ENCODE data around the gene SLC49A4.

SLC49A4 gene

GRCh38 chr3:122907471-122907870 lies 112.6 kb downstream of the SLC49A4 start:
- no peak for DNase-seq (ENCODE audit: low read depth)

- no peak for DNase-seq (ENCODE audit: low read depth)
Measured at GRCh38 chr3:122908251-122908650, 113.4 kb downstream of the SLC49A4 start.

DNA sequence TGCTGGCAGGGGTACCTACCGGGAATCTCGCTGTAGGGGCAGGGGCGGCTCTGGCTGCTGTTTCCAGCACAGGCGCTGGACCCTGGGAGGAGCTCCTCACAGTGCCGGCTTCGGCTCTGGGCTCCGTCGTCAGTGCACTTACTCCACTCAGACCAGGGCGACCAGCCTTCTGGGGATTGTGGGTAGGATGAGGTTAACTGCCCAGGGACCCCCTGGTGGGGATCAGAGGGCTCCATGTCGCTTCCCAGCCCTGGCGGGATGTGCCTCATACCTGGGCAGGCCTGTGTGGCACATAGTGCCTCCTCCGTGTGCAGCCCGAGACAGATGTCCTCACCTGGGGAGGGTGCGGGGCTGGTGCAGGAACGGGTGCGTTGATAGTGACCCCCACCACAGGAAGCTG lies 117.0 kb downstream of the SLC49A4 start:
- no peak for DNase-seq (ENCODE audit: low read depth)

DNA sequence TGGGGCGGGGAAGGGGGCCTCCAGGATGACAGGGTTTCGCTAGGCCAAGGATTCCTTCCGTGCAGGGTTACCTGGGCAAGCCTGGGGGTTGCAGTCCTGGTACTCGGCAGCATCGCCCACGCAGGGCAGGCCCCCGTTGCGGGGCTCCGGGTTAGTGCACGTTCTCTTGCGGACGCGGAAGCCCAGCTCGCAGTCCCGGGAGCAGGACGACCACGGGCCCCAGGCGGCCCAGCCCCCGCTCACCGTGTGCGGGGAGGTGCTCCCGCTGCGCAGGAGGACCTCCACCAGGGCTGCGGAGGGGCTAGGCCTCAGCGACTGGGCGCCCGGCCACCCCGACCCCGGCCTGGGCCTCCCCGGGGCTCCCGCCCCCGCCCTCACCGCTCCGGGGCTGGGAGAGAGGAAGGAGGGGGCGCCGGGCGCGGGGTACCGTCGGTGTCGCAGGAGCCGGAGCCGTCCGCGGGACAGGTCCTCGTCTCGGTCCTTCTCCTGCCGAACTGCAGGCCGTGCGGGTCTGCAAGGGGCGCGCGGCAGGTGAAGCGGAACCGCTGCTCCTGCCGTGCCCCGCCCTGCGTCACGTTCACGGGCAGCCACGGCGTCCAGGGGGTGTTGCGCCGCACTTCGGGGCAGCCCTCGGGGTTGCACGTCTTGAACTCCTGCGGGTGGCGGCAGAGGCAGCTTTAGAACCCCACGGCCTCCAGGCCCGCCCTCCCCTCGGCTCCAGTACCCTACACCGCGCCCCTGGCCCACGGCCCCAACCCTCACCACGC lies 118.1 kb downstream of the SLC49A4 start:
- no peak for DNase-seq (ENCODE audit: low read depth)

DNA sequence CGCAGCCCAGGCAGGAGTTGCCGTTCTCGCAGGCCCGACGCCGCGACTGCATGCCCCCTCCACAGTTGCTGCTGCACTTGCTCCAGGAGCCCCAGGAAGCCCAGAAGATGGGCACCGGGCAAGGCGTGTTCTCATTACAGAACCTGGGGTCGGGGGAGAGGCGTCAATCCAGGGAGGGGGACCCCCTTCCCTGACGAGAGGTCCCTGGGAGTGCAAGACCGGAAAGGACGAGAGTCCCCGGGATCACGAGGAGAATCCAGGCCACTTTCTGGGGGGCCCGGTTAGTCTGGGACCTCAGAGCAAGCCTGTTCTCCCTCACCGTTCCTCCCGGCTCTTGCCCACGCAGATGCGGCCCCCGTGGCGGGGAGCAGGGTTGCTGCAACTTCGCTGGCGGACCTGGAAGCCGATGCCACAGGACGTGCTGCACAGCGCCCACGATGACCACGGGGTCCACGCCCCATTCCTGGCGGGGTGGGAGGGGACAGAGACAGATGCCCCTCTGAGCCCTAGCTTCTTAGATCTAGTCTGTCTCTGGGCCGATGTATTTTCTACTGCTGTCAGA lies 118.8 kb downstream of the SLC49A4 start:
- no peak for DNase-seq (ENCODE audit: low read depth)

DNA sequence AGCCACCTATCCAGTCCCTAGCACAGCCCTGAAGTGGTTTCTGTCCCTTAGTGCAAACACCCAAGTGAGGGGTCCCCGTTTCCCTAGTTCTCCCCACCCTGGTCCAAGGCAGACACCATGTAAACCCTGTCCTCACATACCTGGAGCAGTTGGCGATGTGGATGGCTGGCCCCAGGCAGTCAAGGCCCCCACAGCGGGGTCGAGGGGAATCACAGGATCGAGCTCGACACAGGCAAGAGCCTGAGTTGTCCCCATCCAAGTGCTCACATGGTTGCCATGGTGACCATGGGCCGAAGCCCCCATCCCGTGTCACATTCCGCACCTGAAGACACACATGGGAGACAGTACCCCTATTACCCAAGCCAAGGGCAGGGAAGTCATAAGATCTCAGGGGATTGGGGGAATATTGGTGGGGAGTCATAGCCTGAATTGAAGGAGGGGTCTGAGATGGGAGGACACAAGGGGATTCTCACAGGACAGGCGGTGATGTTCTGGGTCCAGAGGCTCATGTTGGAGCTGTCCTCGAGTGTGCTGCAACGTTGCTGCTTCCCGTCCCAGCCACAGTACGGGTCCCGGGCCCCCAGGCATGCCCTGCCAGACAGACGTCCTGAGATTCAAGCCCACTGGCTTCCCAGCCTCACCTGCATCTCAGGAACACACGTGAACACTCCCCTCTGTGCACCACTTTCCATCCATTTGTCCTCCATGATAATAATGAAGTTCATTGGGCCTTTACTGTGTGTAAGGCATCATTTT lies 120.6 kb downstream of the SLC49A4 start:
- no peak for DNase-seq (ENCODE audit: low read depth)

DNA sequence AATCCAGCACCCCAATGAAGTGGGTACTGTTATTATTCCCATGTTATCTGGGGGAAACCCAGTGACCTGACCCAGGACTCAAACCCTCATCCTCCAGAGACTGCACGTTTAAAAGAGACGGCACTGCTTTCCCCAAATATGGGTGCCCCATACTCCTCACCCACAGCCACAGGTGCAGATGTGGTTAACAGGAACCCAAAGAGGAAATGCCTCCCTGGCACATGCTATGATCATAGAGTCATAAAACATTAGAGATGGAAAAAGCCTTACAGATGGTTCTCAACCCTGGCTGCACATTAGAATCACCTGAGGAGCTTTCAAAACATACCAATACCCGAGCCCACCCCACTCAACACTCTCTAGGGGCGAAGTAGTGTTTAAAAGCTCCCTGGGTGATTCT lies 121.2 kb downstream of the SLC49A4 start:
- DNase-seq (ENCODE audit: low read depth) = no peak

- no peak for DNase-seq (ENCODE audit: low read depth)
Measured at GRCh38 chr3:122916580-122916979, 121.7 kb downstream of the SLC49A4 start.

GRCh38 chr3:122917412-122917811 lies 122.5 kb downstream of the SLC49A4 start:
- DNase-seq (ENCODE audit: low read depth) = no peak

- no peak for DNase-seq (ENCODE audit: low read depth)
Measured at GRCh38 chr3:122918576-122919290, 123.9 kb downstream of the SLC49A4 start.

- DNase-seq (ENCODE audit: low read depth) = no peak
Measured at GRCh38 chr3:122919291-122919610, 124.4 kb downstream of the SLC49A4 start.

- no peak for DNase-seq (ENCODE audit: low read depth)
Measured at GRCh38 chr3:122920986-122921385, 126.1 kb downstream of the SLC49A4 start.

DNA sequence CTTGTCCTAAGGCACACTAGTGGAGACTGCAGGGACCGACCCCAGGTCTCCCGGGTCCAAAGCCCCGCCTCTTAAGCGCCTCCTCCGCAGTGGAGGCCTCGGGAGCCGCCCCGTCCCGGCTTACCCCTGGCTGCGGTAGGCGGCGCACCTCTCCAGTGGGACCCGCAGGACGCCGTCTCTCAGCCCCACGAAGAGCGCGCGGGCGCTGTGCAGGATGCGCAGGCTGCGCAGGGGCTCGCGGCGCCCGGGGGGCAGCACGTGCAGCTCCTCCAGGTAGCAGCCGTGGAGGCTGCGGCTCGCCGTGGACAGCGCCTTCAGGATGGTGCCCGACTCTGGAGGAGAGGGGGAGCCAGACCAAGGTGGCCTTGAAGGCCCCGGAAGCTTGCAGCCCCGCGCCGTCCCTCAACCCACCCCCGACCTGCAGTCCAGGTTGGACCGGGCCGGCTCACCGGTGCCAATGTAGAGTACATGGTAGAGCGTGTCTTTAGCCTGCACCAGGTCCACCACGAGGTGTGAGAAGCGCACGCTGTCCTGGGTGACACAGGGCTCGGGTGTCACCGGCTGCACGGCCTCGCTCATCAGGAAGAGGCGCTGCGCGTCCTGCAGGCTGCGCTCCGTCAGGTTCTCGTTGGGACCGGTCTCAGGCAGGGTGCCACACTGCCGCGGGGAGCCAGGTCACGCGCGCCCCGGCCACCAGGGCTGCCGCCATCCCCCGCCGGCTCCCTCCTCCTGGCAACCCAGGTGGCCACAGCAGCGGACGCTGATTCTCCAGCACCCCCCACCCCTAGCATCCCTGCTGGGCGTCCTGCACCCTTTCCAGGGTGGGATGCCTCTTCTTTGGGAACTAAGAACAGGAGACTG lies 127.2 kb downstream of the SLC49A4 start:
- DNase-seq (ENCODE audit: low read depth) = no peak

GRCh38 chr3:122923611-122924010 lies 128.7 kb downstream of the SLC49A4 start:
- DNase-seq (ENCODE audit: low read depth) = no peak

GRCh38 chr3:122924056-122924455 lies 129.2 kb downstream of the SLC49A4 start:
- DNase-seq (ENCODE audit: low read depth) = no peak

GRCh38 chr3:122925756-122926155 lies 130.9 kb downstream of the SLC49A4 start:
- DNase-seq (ENCODE audit: low read depth) = no peak

DNA sequence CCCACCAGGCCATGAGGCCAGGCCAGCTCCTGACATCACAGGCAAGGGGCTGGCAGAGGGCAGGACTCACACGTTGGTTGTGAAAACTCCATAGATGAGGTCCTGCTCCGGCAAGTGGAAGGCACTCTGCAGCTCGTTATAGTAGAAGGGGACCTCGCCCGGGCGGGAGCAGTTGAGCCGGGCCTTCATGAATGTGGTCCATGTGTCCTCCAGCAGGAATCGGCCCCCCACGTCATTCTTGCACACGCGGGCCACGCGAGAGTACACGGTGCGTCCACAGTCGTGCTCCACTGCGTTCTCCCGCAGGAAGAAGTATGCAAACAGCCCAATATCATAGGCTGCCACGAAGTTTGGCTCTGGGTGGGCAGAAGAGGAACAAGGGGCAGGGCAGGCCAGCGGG lies 131.5 kb downstream of the SLC49A4 start:
- DNase-seq (ENCODE audit: low read depth) = no peak

- no peak for DNase-seq (ENCODE audit: low read depth)
Measured at GRCh38 chr3:122926811-122927210, 131.9 kb downstream of the SLC49A4 start.

- DNase-seq (ENCODE audit: low read depth) = no peak
Measured at GRCh38 chr3:122927726-122928125, 132.9 kb downstream of the SLC49A4 start.

- no peak for DNase-seq (ENCODE audit: low read depth)
Measured at GRCh38 chr3:122928396-122929187, 133.7 kb downstream of the SLC49A4 start.

Measured in fibroblast of gingiva (primary cell).